Osteoblast (primary cell): ENCODE measurements around the gene FBXL19. TPM values are rescaled to one million over a fixed set of nuclear protein-coding genes. Genes with fewer than 3 reads are reported as not detected.

Experiments used
- DNase-seq: peaks from one replicate; pipeline ENCODE4 v3.0.0; 2011; ENCODE audit warnings: low spot score, mixed read lengths; ENCODE audit not compliant: insufficient read length; ENCODE audit errors: missing footprints
- H2AFZ ChIP-seq: 2 replicates; pipeline ENCODE4 v1.6.0; 2011; ENCODE audit warnings: mild to moderate bottlenecking, low read length
- H3K27ac ChIP-seq: 2 replicates; pipeline ENCODE4 v1.5.1; 2011; ENCODE audit warnings: mild to moderate bottlenecking, low read depth, low read length, moderate library complexity
- H3K27me3 ChIP-seq: 2 replicates; pipeline ENCODE4 v1.6.0; 2012; ENCODE audit warnings: mild to moderate bottlenecking, control low read depth, inconsistent platforms, low read length, moderate library complexity; ENCODE audit not compliant: insufficient read depth
- H3K36me3 ChIP-seq: 2 replicates; pipeline ENCODE4 v1.5.1; 2011; ENCODE audit warnings: mild to moderate bottlenecking, low read length, control low read depth, moderate library complexity; ENCODE audit not compliant: insufficient read depth
- H3K4me1 ChIP-seq: 2 replicates; pipeline ENCODE4 v1.5.1; 2011; ENCODE audit warnings: mild to moderate bottlenecking, low read length, control low read depth, moderate library complexity; ENCODE audit not compliant: insufficient read depth
- H3K4me2 ChIP-seq: 2 replicates; pipeline ENCODE4 v1.6.0; 2011; ENCODE audit warnings: mild to moderate bottlenecking, low read length; ENCODE audit not compliant: insufficient read depth
- H3K4me3 ChIP-seq: fragments of 200-600 bp; sonication (generic); 3 replicates; pipeline ENCODE4 v1.5.1; 2012; ENCODE audit warnings: mild to moderate bottlenecking, low read length, inconsistent platforms; ENCODE audit not compliant: insufficient read depth
- H3K79me2 ChIP-seq: 2 replicates; pipeline ENCODE4 v1.6.0; 2012; ENCODE audit warnings: mild to moderate bottlenecking, low read length, control low read depth, inconsistent platforms; ENCODE audit not compliant: insufficient read depth
- H3K9me3 ChIP-seq: 2 replicates; pipeline ENCODE4 v1.5.1; 2011; ENCODE audit warnings: low read depth, low read length, control low read depth
- H4K20me1 ChIP-seq: 2 replicates; pipeline ENCODE4 v1.6.0; 2012; ENCODE audit warnings: mild to moderate bottlenecking, low read length, control low read depth; ENCODE audit not compliant: insufficient read depth
- total RNA-seq: library from RNA; depleted of rRNA; stranded (reverse); fragments of >200 nt; gene quantifications from 2 replicates; pipeline ENCODE4 v1.2.3, GENCODE V29; 2012
- TF ChIP-seq, protein P1 (sequence below): IDR thresholded peaks from 2 replicates; pipeline ENCODE4 v1.5.1; 2011; ENCODE audit warnings: mild to moderate bottlenecking, low read depth, low read length, moderate library complexity; ENCODE audit errors: extremely low read depth

FBXL19 gene
- total RNA-seq, 1 donor: 14.5 TPM

DNA sequence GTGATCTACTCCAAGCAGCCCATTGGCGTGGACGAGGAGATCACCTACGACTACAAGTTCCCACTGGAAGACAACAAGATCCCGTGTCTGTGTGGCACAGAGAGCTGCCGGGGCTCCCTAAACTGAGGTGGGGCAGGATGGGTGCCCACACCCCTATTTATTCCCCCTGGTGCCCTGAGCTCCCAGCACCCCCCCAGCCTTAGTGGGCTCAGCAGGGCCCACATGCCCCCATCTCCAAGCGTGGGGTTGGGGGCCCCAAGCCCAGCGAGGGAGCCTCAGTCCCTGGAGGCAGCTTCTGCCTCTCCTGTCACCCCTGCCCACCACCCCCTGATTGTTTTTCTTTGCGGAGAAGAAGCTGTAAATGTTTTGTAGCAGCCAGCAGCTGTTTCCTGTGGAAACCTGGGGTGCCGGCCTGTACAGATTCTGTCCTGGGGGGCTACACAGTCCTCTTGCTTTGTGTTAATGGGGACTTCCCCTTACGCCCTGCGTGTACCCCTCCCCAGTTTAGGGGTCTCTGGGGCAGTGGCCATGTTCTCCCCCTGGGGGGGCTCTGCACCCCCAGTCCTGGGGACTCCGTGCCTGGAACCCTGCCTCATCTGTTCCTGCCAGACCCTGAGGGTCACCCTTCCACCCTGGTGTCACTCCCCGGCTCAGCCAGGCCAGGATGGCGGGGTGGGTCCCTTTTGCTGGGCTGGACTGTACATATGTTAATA lies 60.7 kb downstream of the FBXL19 start:
- no peak overlapping the region for H3K4me2 ChIP-seq
- H3K4me1 ChIP-seq: peaks cover 14% of the 10 kb centered on the region
- H3K27ac ChIP-seq: no peak overlapping the region
- peaks cover 23% of the 10 kb centered on the region for H3K36me3 ChIP-seq
- H3K79me2 ChIP-seq: no peaks in the 10 kb centered on the region
- no peak for DNase-seq
- TF ChIP-seq, protein P1, sequence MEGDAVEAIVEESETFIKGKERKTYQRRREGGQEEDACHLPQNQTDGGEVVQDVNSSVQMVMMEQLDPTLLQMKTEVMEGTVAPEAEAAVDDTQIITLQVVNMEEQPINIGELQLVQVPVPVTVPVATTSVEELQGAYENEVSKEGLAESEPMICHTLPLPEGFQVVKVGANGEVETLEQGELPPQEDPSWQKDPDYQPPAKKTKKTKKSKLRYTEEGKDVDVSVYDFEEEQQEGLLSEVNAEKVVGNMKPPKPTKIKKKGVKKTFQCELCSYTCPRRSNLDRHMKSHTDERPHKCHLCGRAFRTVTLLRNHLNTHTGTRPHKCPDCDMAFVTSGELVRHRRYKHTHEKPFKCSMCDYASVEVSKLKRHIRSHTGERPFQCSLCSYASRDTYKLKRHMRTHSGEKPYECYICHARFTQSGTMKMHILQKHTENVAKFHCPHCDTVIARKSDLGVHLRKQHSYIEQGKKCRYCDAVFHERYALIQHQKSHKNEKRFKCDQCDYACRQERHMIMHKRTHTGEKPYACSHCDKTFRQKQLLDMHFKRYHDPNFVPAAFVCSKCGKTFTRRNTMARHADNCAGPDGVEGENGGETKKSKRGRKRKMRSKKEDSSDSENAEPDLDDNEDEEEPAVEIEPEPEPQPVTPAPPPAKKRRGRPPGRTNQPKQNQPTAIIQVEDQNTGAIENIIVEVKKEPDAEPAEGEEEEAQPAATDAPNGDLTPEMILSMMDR: no peak
- H3K27me3 ChIP-seq: no peaks in the 10 kb centered on the region
- H2AFZ ChIP-seq: no peak overlapping the region
- no peaks in the 10 kb centered on the region for H4K20me1 ChIP-seq
- no peaks in the 10 kb centered on the region for H3K9me3 ChIP-seq
- H3K4me3 ChIP-seq: no peak overlapping the region

DNA sequence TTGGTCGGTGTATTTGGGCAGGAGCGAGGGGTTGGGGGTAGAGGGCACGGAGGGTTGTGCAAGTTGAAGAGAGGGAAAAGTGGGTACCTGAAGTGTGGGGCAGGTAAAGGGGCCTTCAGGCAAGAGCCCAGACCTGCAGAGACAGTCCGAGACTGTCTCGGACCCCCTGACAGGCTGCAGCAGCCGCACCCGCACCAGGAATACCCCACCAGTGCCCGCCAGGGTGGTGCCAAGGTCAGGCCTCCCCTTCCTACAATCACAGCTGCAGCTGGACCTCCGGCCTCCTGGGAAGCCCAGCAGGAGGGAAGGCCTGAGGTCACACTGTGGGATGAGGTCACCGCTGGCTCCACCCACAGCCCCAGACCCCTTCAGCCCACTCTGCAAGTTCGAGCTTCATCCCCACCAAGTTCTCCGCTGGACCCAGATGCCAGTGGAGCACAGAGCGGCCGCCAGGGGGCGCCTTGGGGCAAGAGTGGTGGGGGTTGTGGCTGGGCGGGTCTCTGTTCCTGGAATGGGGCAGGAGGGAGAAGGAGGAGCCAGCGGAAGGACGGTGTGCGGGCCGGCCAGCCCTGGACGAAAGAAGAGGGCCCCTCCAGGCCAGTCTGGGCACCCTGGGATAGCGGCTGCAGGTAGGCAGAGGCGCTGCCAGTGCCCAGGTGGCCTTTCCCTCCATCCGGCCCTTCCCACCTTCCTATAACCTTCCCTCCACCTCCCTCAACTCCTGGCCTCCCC lies 61.5 kb downstream of the FBXL19 start, which contains the start of gene HSD3B7:
Gene HSD3B7, plus strand, starts transcription at position 539 of the 732 bp plus-strand sequence. CDS start 452 bp downstream, outside the sequence.
- TF ChIP-seq, protein P1: peak; percentile 83
- Histone ChIP-seq H3K79me2 (no peaks in the 10 kb centered on the region), H3K4me3 (peak within 1 kb of the TSS; percentile 70), H4K20me1 (no peaks in the 10 kb centered on the region), H3K4me2 (peak within 1 kb of the TSS; percentile 84), H3K4me1 (peaks cover 14% of the 10 kb centered on the region), H2AFZ (peak within 1 kb of the TSS; percentile 9), H3K9me3 (no peaks in the 10 kb centered on the region), H3K27me3 (no peaks in the 10 kb centered on the region), H3K36me3 (peaks cover 23% of the 10 kb centered on the region), H3K27ac (peak within 1 kb of the TSS; percentile 45)
- DNase-seq: peak; percentile 100

DNA sequence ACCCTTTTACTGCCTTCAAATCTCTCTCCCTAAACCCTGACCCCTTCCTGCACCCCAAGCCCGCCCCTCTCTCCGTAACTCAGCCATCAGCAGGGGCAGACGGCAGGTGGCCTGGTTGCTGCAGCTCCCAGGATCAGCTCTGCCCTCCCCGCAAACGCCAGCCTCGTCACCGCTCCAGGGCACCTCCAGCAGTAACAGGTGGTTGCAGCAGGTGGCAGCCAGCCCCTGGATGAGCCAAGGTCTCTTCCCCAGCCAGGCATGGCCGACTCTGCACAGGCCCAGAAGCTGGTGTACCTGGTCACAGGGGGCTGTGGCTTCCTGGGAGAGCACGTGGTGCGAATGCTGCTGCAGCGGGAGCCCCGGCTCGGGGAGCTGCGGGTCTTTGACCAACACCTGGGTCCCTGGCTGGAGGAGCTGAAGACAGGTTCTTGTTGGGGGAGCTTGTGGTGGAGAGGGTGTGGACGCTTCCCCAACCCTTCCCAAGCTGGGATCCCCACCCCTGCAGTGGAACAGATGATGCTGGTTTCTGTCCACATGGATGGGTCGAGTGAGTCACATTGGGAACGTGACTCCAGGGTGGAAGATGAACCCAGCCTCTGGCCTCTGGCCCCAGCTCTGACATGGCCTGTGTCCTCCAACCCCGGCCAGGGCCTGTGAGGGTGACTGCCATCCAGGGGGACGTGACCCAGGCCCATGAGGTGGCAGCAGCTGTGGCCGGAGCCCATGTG lies 62.2 kb downstream of the FBXL19 start:
- Histone ChIP-seq H3K27me3 (no peaks in the 10 kb centered on the region), H3K36me3 (peaks cover 18% of the 10 kb centered on the region), H3K27ac (peak overlapping the region; percentile 45), H3K79me2 (no peaks in the 10 kb centered on the region), H4K20me1 (no peaks in the 10 kb centered on the region), H3K4me1 (peaks cover 14% of the 10 kb centered on the region), H3K9me3 (no peaks in the 10 kb centered on the region), H2AFZ (peak overlapping the region; percentile 9), H3K4me3 (peak overlapping the region; percentile 70), H3K4me2 (peak overlapping the region; percentile 84)
- TF ChIP-seq, protein P1: no peak
- no peak for DNase-seq
